ENCODE results near the gene GCGR. TPM values are rescaled to one million over a fixed set of nuclear protein-coding genes. Genes with fewer than 3 reads are reported as not detected.

The GCGR gene
- total RNA-seq, 1 donor from 2014 or later: not detected

- H3K4me3 Mint-ChIP-seq: no peak overlapping the region
- H3K27ac Mint-ChIP-seq (ENCODE audit: unreplicated experiment): no peak overlapping the region
- DNase-seq (ENCODE audit: low read depth, low spot score): no peak
- no peaks in the 10 kb centered on the region for H3K36me3 Mint-ChIP-seq (ENCODE audit: low read depth)
- TF ChIP-seq CTCF (conservative IDR thresholded peaks at IDR 0.05): no peak
- H3K9me3 Mint-ChIP-seq: no peaks in the 10 kb centered on the region
- H3K4me1 Mint-ChIP-seq: no peaks in the 10 kb centered on the region
- peaks cover 70% of the 10 kb centered on the region for H3K27me3 Mint-ChIP-seq (ENCODE audit: low read depth)
Measured at GRCh38 chr17:81802048-81802758, 1.7 kb upstream of the GCGR start.

GRCh38 chr17:81802856-81803643, 900 bp upstream of the GCGR start:
- H3K27me3 Mint-ChIP-seq (ENCODE audit: low read depth): peaks cover 79% of the 10 kb centered on the region
- H3K36me3 Mint-ChIP-seq (ENCODE audit: low read depth): no peaks in the 10 kb centered on the region
- TF ChIP-seq CTCF (conservative IDR thresholded peaks at IDR 0.05): no peak
- no peak overlapping the region for H3K4me3 Mint-ChIP-seq
- H3K4me1 Mint-ChIP-seq: no peaks in the 10 kb centered on the region
- no peak for DNase-seq (ENCODE audit: low read depth, low spot score)
- no peak overlapping the region for H3K27ac Mint-ChIP-seq (ENCODE audit: unreplicated experiment)
- H3K9me3 Mint-ChIP-seq: no peaks in the 10 kb centered on the region

GRCh38 chr17:81804559-81805399, 829 bp downstream of the GCGR start:
- peaks cover 87% of the 10 kb centered on the region for H3K27me3 Mint-ChIP-seq (ENCODE audit: low read depth)
- H3K4me3 Mint-ChIP-seq: no peak overlapping the region
- no peaks in the 10 kb centered on the region for H3K36me3 Mint-ChIP-seq (ENCODE audit: low read depth)
- DNase-seq (ENCODE audit: low read depth, low spot score): no peak
- no peaks in the 10 kb centered on the region for H3K4me1 Mint-ChIP-seq
- no peaks in the 10 kb centered on the region for H3K9me3 Mint-ChIP-seq
- TF ChIP-seq CTCF (conservative IDR thresholded peaks at IDR 0.05): no peak
- no peak overlapping the region for H3K27ac Mint-ChIP-seq (ENCODE audit: unreplicated experiment)

- peaks cover 78% of the 10 kb centered on the region for H3K27me3 Mint-ChIP-seq (ENCODE audit: low read depth)
- H3K27ac Mint-ChIP-seq (ENCODE audit: unreplicated experiment): no peak overlapping the region
- no peak overlapping the region for H3K4me3 Mint-ChIP-seq
- TF ChIP-seq CTCF (conservative IDR thresholded peaks at IDR 0.05): no peak
- no peaks in the 10 kb centered on the region for H3K36me3 Mint-ChIP-seq (ENCODE audit: low read depth)
- H3K9me3 Mint-ChIP-seq: no peaks in the 10 kb centered on the region
- DNase-seq (ENCODE audit: low read depth, low spot score): no peak
- H3K4me1 Mint-ChIP-seq: no peaks in the 10 kb centered on the region
Measured at GRCh38 chr17:81805707-81806460, 1.9 kb downstream of the GCGR start.
